ENCODE measurements around the gene TSPAN5.

DNA sequence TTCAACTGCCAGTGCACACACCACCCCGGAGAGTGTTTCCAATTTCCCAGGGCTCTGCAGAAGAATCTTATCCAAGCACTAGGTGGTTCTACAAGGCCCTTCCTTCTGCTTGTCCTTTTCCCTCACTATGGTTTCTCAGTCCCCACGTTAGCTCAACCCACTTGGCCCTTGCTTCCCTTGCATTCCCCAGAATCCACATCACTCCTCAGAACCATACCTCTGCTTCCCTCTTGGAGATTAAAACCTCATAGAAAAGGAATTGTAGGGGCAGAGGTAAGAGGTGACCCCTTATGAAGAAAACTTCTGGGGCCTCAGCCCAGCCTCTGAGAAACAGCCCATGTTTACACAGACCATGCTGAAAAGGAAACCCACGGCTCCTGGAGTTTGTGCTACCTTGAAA lies 42.4 kb downstream of the TSPAN5 start:
- no peak for TF ChIP-seq POLR2A (IDR thresholded peaks at IDR 0.05; ENCODE audit: low read length)
- no peak for TF ChIP-seq GATA1 (IDR thresholded peaks at IDR 0.05; ENCODE audit: low read depth, low read length)
